OCI-LY1 (cell line): Measurements from ENCODE around the gene EXD3.

Experiments used
- H2AFZ ChIP-seq: fragments of 200-600 bp; sonication (generic), shearing (Covaris generic); 2 replicates; pipeline ENCODE4 v1.6.0; 2014; ENCODE audit warnings: antibody characterized with exemption, mild to moderate bottlenecking, low read length
- H3F3A ChIP-seq: fragments of 200-600 bp; sonication (generic), shearing (Covaris generic); 2 replicates; pipeline ENCODE4 v1.6.0; 2014; ENCODE audit warnings: mild to moderate bottlenecking, antibody characterized with exemption, low read length, moderate library complexity; ENCODE audit not compliant: insufficient read depth
- H3K27ac ChIP-seq: fragments of 200-600 bp; sonication (generic); 2 replicates; pipeline ENCODE4 v1.5.1; 2014; ENCODE audit warnings: low read length, mixed run types, mild to moderate bottlenecking, low read depth; ENCODE audit not compliant: poor library complexity, severe bottlenecking
- H3K27me3 ChIP-seq: fragments of 200-600 bp; sonication (generic); 2 replicates; pipeline ENCODE4 v1.6.0; 2014; ENCODE audit warnings: antibody characterized with exemption, mild to moderate bottlenecking, low read length, moderate library complexity; ENCODE audit not compliant: insufficient read depth
- H3K36me3 ChIP-seq: fragments of 200-600 bp; sonication (generic); 2 replicates; pipeline ENCODE4 v1.6.1; 2014; ENCODE audit warnings: mild to moderate bottlenecking, antibody characterized with exemption, low read length, moderate library complexity, mixed read lengths; ENCODE audit not compliant: insufficient read depth
- H3K4me1 ChIP-seq: fragments of 200-600 bp; sonication (generic); 2 replicates; pipeline ENCODE4 v1.5.1; 2014; ENCODE audit warnings: mild to moderate bottlenecking, low read length, moderate library complexity; ENCODE audit not compliant: insufficient read depth, severe bottlenecking
- H3K4me2 ChIP-seq: fragments of 200-600 bp; sonication (generic), shearing (Covaris generic); 2 replicates; pipeline ENCODE4 v1.6.1; 2014; ENCODE audit warnings: low read length
- H3K4me3 ChIP-seq: fragments of 200-600 bp; sonication (generic); 2 replicates; pipeline ENCODE4 v1.5.1; 2014; ENCODE audit warnings: low read length, low read depth, mild to moderate bottlenecking, mixed read lengths; ENCODE audit not compliant: poor library complexity, severe bottlenecking
- H3K79me2 ChIP-seq: fragments of 200-600 bp; shearing (Covaris generic); 2 replicates; pipeline ENCODE4 v1.6.1; 2016; ENCODE audit warnings: mixed run types, low read length, mixed read lengths; ENCODE audit not compliant: insufficient read depth
- H3K9ac ChIP-seq: fragments of 200-600 bp; sonication (generic), shearing (Covaris generic); 2 replicates; pipeline ENCODE4 v1.6.1; 2014; ENCODE audit warnings: mild to moderate bottlenecking, low read length, mixed read lengths
- H3K9me2 ChIP-seq: fragments of 200-600 bp; sonication (generic), shearing (Covaris generic); 2 replicates; pipeline ENCODE4 v1.6.1; 2014; ENCODE audit warnings: low read depth, mild to moderate bottlenecking, low read length, mixed read lengths
- H3K9me3 ChIP-seq: fragments of 200-600 bp; shearing (Covaris generic); 2 replicates; pipeline ENCODE4 v1.6.1; 2014; ENCODE audit warnings: low read length, mixed read lengths
- H4K20me1 ChIP-seq: fragments of 200-600 bp; sonication (generic), shearing (Covaris generic); 2 replicates; pipeline ENCODE4 v1.6.0; 2016; ENCODE audit warnings: mild to moderate bottlenecking, low read length; ENCODE audit not compliant: insufficient read depth
- EZH2 ChIP-seq: fragments of 200-600 bp; sonication (generic), shearing (Covaris generic); IDR thresholded peaks from 2 replicates; pipeline ENCODE4 v1.8.0; 2017; ENCODE audit warnings: borderline replicate concordance, mixed run types, mild to moderate bottlenecking, antibody characterized with exemption, low read length, moderate library complexity, mixed read lengths
- TF ChIP-seq, protein P1 (sequence below): fragments of 200-600 bp; sonication (generic), shearing (Covaris generic); IDR thresholded peaks from 2 replicates; pipeline ENCODE4 v1.5.1; 2017; ENCODE audit warnings: mild to moderate bottlenecking, antibody characterized with exemption, low read length, moderate library complexity, mixed read lengths

Gene EXD3

DNA sequence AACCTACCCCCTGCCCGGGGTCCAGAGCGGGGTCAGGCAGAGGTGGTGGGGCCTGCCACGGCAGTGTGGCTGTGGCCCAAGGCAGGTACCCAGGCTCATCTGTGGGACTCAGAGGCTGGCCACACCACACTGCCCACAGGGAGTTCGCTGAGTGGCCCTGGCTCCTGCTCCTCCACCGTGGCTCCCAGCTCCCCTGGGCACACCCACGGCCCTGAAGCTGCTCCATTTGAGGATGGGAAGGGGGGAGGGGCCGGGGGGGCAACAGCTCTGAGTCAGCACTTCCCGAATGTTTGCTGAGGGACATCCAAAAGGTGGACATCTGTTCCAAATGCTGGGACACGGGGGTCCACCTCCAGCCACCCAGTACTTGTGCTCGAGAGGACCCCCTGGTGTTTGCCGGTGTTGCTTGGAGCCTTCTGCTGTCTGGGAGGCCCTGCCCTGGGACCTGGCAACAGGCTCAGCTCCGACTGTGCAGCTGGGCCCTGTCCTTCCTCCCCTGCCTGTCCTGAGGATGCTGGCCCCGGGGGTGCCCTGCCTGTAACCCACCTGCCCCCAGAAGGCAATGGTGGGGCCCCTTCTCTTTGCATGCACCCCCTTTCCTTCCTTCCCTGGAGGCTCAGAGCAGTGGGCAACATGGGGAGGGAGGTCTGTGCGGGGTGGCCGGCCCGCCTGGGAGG is 118.4 kb downstream of the EXD3 start:
- H3F3A ChIP-seq = peaks cover 6% of the 10 kb centered on the region; the same call in 1 of the 2 replicates
- no peaks in the 10 kb centered on the region for H4K20me1 ChIP-seq
- H3K9ac ChIP-seq = no peak overlapping the region
- H3K36me3 ChIP-seq = no peaks in the 10 kb centered on the region
- H3K4me1 ChIP-seq = peaks cover 14% of the 10 kb centered on the region
- H3K4me3 ChIP-seq = no peak overlapping the region
- H3K9me3 ChIP-seq = no peaks in the 10 kb centered on the region
- TF ChIP-seq EZH2 = no peak
- TF ChIP-seq, protein P1, sequence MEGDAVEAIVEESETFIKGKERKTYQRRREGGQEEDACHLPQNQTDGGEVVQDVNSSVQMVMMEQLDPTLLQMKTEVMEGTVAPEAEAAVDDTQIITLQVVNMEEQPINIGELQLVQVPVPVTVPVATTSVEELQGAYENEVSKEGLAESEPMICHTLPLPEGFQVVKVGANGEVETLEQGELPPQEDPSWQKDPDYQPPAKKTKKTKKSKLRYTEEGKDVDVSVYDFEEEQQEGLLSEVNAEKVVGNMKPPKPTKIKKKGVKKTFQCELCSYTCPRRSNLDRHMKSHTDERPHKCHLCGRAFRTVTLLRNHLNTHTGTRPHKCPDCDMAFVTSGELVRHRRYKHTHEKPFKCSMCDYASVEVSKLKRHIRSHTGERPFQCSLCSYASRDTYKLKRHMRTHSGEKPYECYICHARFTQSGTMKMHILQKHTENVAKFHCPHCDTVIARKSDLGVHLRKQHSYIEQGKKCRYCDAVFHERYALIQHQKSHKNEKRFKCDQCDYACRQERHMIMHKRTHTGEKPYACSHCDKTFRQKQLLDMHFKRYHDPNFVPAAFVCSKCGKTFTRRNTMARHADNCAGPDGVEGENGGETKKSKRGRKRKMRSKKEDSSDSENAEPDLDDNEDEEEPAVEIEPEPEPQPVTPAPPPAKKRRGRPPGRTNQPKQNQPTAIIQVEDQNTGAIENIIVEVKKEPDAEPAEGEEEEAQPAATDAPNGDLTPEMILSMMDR = no peak
- H3K27me3 ChIP-seq = peaks cover 13% of the 10 kb centered on the region; the same call in 1 of the 2 replicates
- H3K4me2 ChIP-seq = no peak overlapping the region
- no peaks in the 10 kb centered on the region for H3K9me2 ChIP-seq
- H2AFZ ChIP-seq = no peak overlapping the region
- H3K27ac ChIP-seq = no peak overlapping the region
- H3K79me2 ChIP-seq = no peaks in the 10 kb centered on the region

GRCh38 chr9:137303893-137304382 is 119.0 kb downstream of the EXD3 start:
- Histone ChIP-seq H3K27me3 (peaks cover 13% of the 10 kb centered on the region; the same call in 1 of the 2 replicates), H3K9me3 (no peaks in the 10 kb centered on the region), H3K4me1 (peaks cover 14% of the 10 kb centered on the region), H2AFZ (no peak overlapping the region), H3K36me3 (no peaks in the 10 kb centered on the region), H3K4me2 (no peak overlapping the region), H3K9ac (no peak overlapping the region), H3K79me2 (no peaks in the 10 kb centered on the region), H3K9me2 (no peaks in the 10 kb centered on the region), H3F3A (peaks cover 6% of the 10 kb centered on the region; the same call in 1 of the 2 replicates), H3K27ac (no peak overlapping the region), H3K4me3 (no peak overlapping the region), H4K20me1 (no peaks in the 10 kb centered on the region)
- TF ChIP-seq, protein P1 = no peak
- no peak for TF ChIP-seq EZH2

DNA sequence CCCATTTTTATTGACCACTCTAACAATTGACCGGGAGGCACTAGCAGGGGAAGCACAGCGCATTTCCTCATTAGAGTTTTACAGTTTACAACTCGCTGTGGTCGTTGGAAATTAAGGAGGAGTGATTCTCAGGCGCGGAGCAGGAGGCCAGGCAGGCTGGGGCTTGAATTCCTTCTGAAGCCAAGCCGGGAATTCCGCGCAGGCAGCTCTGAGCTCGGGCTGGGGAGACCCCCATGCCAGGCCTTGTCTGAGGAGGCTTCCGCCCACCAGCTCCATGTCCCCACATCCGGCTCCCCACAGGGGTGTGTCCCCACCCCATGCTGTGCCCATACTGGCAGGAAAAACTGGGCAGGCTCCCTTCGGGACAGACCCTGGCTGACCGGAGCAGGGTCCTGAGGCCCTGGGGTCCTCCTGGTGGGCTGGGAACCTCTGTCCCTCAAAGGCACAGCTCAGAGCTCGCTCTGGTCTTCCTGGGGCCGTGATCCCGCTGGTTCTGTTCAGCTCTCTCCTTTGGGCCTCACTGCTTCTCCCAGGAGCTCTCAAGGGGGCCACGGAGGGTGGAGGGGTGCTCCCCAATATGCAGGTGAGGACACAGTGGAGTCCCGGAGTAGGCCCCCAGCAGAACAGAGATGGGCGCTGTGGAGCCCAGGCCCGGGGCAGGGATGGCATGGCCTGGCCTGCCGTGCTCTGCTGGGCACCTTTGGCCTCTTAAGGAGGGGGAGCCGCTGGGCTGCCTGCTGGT is 119.6 kb downstream of the EXD3 start:
- Histone ChIP-seq H4K20me1 (no peaks in the 10 kb centered on the region), H3K36me3 (no peaks in the 10 kb centered on the region), H3K4me3 (no peak overlapping the region), H3K27ac (no peak overlapping the region), H3K4me1 (peaks cover 14% of the 10 kb centered on the region), H2AFZ (no peak overlapping the region), H3K27me3 (peaks cover 16% of the 10 kb centered on the region; the same call in 1 of the 2 replicates), H3K9ac (no peak overlapping the region), H3F3A (peaks cover 6% of the 10 kb centered on the region; the same call in 1 of the 2 replicates), H3K9me3 (no peaks in the 10 kb centered on the region), H3K4me2 (no peak overlapping the region; the same call in 1 of the 2 replicates), H3K79me2 (no peaks in the 10 kb centered on the region), H3K9me2 (no peaks in the 10 kb centered on the region)
- no peak for TF ChIP-seq EZH2
- TF ChIP-seq, protein P1 = no peak
